SK-N-SH (cell line): ENCODE results near the gene GUCY1A1. TPM values are rescaled to one million over a fixed set of nuclear protein-coding genes. Genes with fewer than 3 reads are reported as not detected.

Experiments used
- CTCF ChIA-PET: fragments of 300-600, 350-600 bp; formaldehyde crosslinking; extraction: SDS; loops from one replicate; lab custom pipeline; 2021; lab: Yijun Ruan, JAX
- POLR2A ChIA-PET: fragments of 350-600 bp; sonication (Branson Sonifier 250); formaldehyde crosslinking; extraction: SDS; loops from one replicate; lab custom pipeline; 2020; ENCODE audit warnings: antibody characterized with exemption, inconsistent platforms; lab: Yijun Ruan, JAX
- DNase-seq: peaks from one replicate; pipeline ENCODE4 v3.0.0; 2012
- H2AFZ ChIP-seq: fragments of 200-600 bp; sonication (generic); 2 replicates; pipeline ENCODE4 v1.8.1; 2016; ENCODE audit warnings: antibody characterized with exemption, mild to moderate bottlenecking, low read depth
- H3F3A ChIP-seq: fragments of 200-600 bp; sonication (generic); replicated peaks from 2 replicates; pipeline ENCODE3; 2016; ENCODE audit warnings: antibody characterized with exemption, mild to moderate bottlenecking; ENCODE audit not compliant: insufficient read depth
- H3K27ac ChIP-seq, 2 experiments: fragments of 200-500 bp in 1 of 2; fragments of 200-600 bp in 1 of 2; sonication (Bioruptor generic) in 1 of 2; sonication (generic), shearing (Covaris generic) in 1 of 2; 2 replicates each; pipeline versions ENCODE4 v1.5.1 to v1.6.1; 2014 to 2016; ENCODE audit warnings: low read depth in 2 of 2, inconsistent platforms in 1 of 2, low read length in 1 of 2, mild to moderate bottlenecking in 1 of 2, mixed read lengths in 1 of 2
- H3K27me3 ChIP-seq: fragments of 200-600 bp; sonication (generic), shearing (Covaris generic); 2 replicates; pipeline ENCODE4 v1.6.1; 2016; ENCODE audit warnings: mixed run types; ENCODE audit not compliant: insufficient read depth
- H3K36me3 ChIP-seq, 2 experiments: fragments of 200-500 bp in 1 of 2; fragments of 200-600 bp in 1 of 2; sonication (Bioruptor generic) in 1 of 2; sonication (generic) in 1 of 2; replicated peaks in 1 of 2; 2 replicates each; pipeline versions ENCODE3 to v1.5.1; 2014 to 2016; ENCODE audit warnings: low read length in 1 of 2, mild to moderate bottlenecking in 1 of 2; ENCODE audit not compliant: insufficient read depth in 2 of 2, control insufficient read depth in 1 of 2
- H3K4me1 ChIP-seq, 2 experiments: fragments of 200-500 bp in 1 of 2; fragments of 200-600 bp in 1 of 2; sonication (Bioruptor generic) in 1 of 2; sonication (generic), shearing (Covaris generic) in 1 of 2; 2 replicates each; pipeline versions ENCODE4 v1.5.1 to v1.6.1; 2014 to 2016; ENCODE audit warnings: low read depth in 1 of 2, low read length in 1 of 2, mixed run types in 1 of 2; ENCODE audit not compliant: insufficient read depth in 2 of 2, control insufficient read depth in 1 of 2
- H3K4me2 ChIP-seq: fragments of 200-600 bp; sonication (generic), shearing (Covaris generic); 2 replicates; pipeline ENCODE4 v1.6.1; 2017; ENCODE audit warnings: mixed run types
- H3K4me3 ChIP-seq, 2 experiments: fragments of 200-500 bp in 1 of 2; fragments of 200-600 bp in 1 of 2; sonication (Bioruptor generic) in 1 of 2; sonication (generic), shearing (Covaris generic) in 1 of 2; 2 replicates each; pipeline versions ENCODE4 v1.5.1 to v1.8.1; 2014 to 2016; ENCODE audit warnings: low read depth in 2 of 2, inconsistent platforms in 1 of 2, low read length in 1 of 2, mild to moderate bottlenecking in 1 of 2, mixed read lengths in 1 of 2, moderate library complexity in 1 of 2
- H3K79me2 ChIP-seq: fragments of 200-600 bp; sonication (generic); 2 replicates; pipeline ENCODE4 v1.8.1; 2017; ENCODE audit warnings: mild to moderate bottlenecking; ENCODE audit not compliant: insufficient read depth
- H3K9ac ChIP-seq: fragments of 200-600 bp; sonication (generic); 2 replicates; pipeline ENCODE4 v1.6.1; 2017; ENCODE audit warnings: mixed run types
- H3K9me2 ChIP-seq: fragments of 200-600 bp; sonication (generic); 2 replicates; pipeline ENCODE4 v1.6.1; 2017; ENCODE audit warnings: mixed run types
- H3K9me3 ChIP-seq: fragments of 200-600 bp; sonication (generic); 2 replicates; pipeline ENCODE4 v1.6.1; 2017; ENCODE audit warnings: mixed run types, mild to moderate bottlenecking, moderate library complexity
- H4K20me1 ChIP-seq: fragments of 200-600 bp; sonication (generic); 2 replicates; pipeline ENCODE4 v1.6.1; 2017; ENCODE audit warnings: mild to moderate bottlenecking, mixed run types; ENCODE audit not compliant: insufficient read depth
- CHD2 ChIP-seq: fragments of 150-350 bp; IDR thresholded peaks from 2 replicates; pipeline ENCODE4 v1.6.1; 2018; ENCODE audit warnings: low read length; ENCODE audit not compliant: partially characterized antibody
- ELF1 ChIP-seq: IDR thresholded peaks from 2 replicates; pipeline ENCODE4 v1.4.0; 2012
- EP300 ChIP-seq, 2 experiments: IDR thresholded peaks; 2 replicates each; pipeline versions ENCODE4 v1.4.0 to v1.6.1; 2012; ENCODE audit warnings: borderline replicate concordance in 1 of 2, low read depth in 1 of 2, low read length in 1 of 2
- EZH2phosphoT487 ChIP-seq: fragments of 200-600 bp; sonication (generic); IDR thresholded peaks from 2 replicates; pipeline ENCODE4 v1.6.1; 2017; ENCODE audit warnings: low read depth, mixed run types, mild to moderate bottlenecking, antibody characterized with exemption, moderate library complexity, borderline replicate concordance
- FOSL2 ChIP-seq: IDR thresholded peaks from 2 replicates; pipeline ENCODE4 v1.4.0; 2012; ENCODE audit warnings: low read depth, mild to moderate bottlenecking, moderate library complexity, borderline replicate concordance
- GABPA ChIP-seq: IDR thresholded peaks from 2 replicates; pipeline ENCODE4 v1.4.0; 2012; ENCODE audit warnings: low read depth, mild to moderate bottlenecking
- GATA2 ChIP-seq: sonication (generic); formaldehyde crosslinking; IDR thresholded peaks from 2 replicates; pipeline ENCODE4 v1.5.0; 2020; ENCODE audit warnings: mild to moderate bottlenecking, missing genetic modification reagents
- MEF2A ChIP-seq: IDR thresholded peaks from 2 replicates; pipeline ENCODE4 v1.4.0; 2012; ENCODE audit warnings: low read depth, borderline replicate concordance
- MXI1 ChIP-seq: IDR thresholded peaks from 2 replicates; pipeline ENCODE4 v1.6.1; 2012; ENCODE audit warnings: mild to moderate bottlenecking, low read depth, low read length, improper control_type of control experiment
- NFIC ChIP-seq: IDR thresholded peaks from 2 replicates; pipeline ENCODE4 v1.4.0; 2012; ENCODE audit warnings: borderline replicate concordance
- NRF1 ChIP-seq: IDR thresholded peaks from 2 replicates; pipeline ENCODE4 v1.6.1; 2012; ENCODE audit warnings: low read depth, mild to moderate bottlenecking, low read length
- POLR2AphosphoS5 ChIP-seq: IDR thresholded peaks from 2 replicates; pipeline ENCODE4 v1.6.1; 2012; ENCODE audit warnings: low read depth, low read length
- RAD21 ChIP-seq: IDR thresholded peaks from 2 replicates; pipeline ENCODE4 v1.6.1; 2012; ENCODE audit warnings: mild to moderate bottlenecking, low read length
- RFX5 ChIP-seq: IDR thresholded peaks from 2 replicates; pipeline ENCODE4 v1.6.1; 2012; ENCODE audit warnings: mild to moderate bottlenecking, improper control_type of control experiment, low read length
- RXRA ChIP-seq: IDR thresholded peaks from 2 replicates; pipeline ENCODE4 v1.4.0; 2012; ENCODE audit warnings: low read depth, mild to moderate bottlenecking, borderline replicate concordance
- SMC3 ChIP-seq: IDR thresholded peaks from 2 replicates; pipeline ENCODE4 v1.6.1; 2012; ENCODE audit warnings: low read depth, low read length, improper control_type of control experiment
- TAF1 ChIP-seq: IDR thresholded peaks from 2 replicates; pipeline ENCODE4 v1.6.1; 2012; ENCODE audit warnings: low read depth, mild to moderate bottlenecking, low read length, moderate library complexity, borderline replicate concordance
- WGBS: methylation state at CpG from one replicate; pipeline ENCODE4 v1.1.6; 2017; ENCODE audit warnings: low lambda C conversion rate; 5-methylcytosine and 5-hydroxymethylcytosine counted together
- polyA plus RNA-seq, 3 experiments: library from polyadenylated mRNA; depleted of rRNA; stranded (reverse); fragments of >200 nt; gene quantifications; 2 replicates each; pipeline ENCODE4 v1.2.3, GENCODE V29; 2012
- TF ChIP-seq, protein P1 (sequence below): fragments of 150-350 bp; IDR thresholded peaks from 2 replicates; pipeline ENCODE4 v1.6.1; 2016; ENCODE audit warnings: mild to moderate bottlenecking, low read depth, low read length
- TF ChIP-seq, protein P2 (sequence below): IDR thresholded peaks from 2 replicates; pipeline ENCODE4 v1.4.0; 2012; ENCODE audit warnings: low read depth, borderline replicate concordance
- TF ChIP-seq, protein P3 (sequence below): fragments of 150-350 bp; IDR thresholded peaks from 2 replicates; pipeline ENCODE4 v1.6.1; 2017; ENCODE audit warnings: antibody characterized with exemption, low read length, low read depth, borderline replicate concordance

The GUCY1A1 gene
- polyA plus RNA-seq, 1 of the 3 experiments (the other 2 are of a cell fraction), result 0.03 TPM

GRCh38 chr4:155701827-155702226 lies 35.2 kb downstream of the GUCY1A1 start:
- no peaks in the 10 kb centered on the region for H3K79me2 ChIP-seq
- H2AFZ ChIP-seq, result no peak overlapping the region
- 46% methylated on average over 2 of the region's 2 CpGs for WGBS
- no peaks in the 10 kb centered on the region for H3F3A ChIP-seq
- no peak overlapping the region for H3K9ac ChIP-seq
- no peaks in the 10 kb centered on the region for H3K9me3 ChIP-seq
- H3K27ac ChIP-seq, result no peak overlapping the region
- DNase-seq, result no peak
- no peaks in the 10 kb centered on the region; a peak in 1 of 4 replicates for H3K4me1 ChIP-seq
- H3K9me2 ChIP-seq, result no peaks in the 10 kb centered on the region
- H3K27me3 ChIP-seq, result no peaks in the 10 kb centered on the region
- H3K4me2 ChIP-seq, result no peak overlapping the region
- no peaks in the 10 kb centered on the region for H4K20me1 ChIP-seq
- H3K4me3 ChIP-seq, result no peak overlapping the region
- ChIA-PET CTCF (no interaction called here), POLR2A (no interaction called here)
- no peak for TF ChIP-seq NRF1
- TF ChIP-seq EP300 (IDR thresholded peaks at IDR 0.05; ENCODE audit: borderline replicate concordance in 1 of 2, low read depth in 1 of 2, low read length in 1 of 2), result no peak
- no peak for TF ChIP-seq SMC3
- no peak for TF ChIP-seq FOSL2
- no peak for TF ChIP-seq TAF1
- TF ChIP-seq, protein P1, sequence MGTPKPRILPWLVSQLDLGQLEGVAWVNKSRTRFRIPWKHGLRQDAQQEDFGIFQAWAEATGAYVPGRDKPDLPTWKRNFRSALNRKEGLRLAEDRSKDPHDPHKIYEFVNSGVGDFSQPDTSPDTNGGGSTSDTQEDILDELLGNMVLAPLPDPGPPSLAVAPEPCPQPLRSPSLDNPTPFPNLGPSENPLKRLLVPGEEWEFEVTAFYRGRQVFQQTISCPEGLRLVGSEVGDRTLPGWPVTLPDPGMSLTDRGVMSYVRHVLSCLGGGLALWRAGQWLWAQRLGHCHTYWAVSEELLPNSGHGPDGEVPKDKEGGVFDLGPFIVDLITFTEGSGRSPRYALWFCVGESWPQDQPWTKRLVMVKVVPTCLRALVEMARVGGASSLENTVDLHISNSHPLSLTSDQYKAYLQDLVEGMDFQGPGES, result no peak
- no peak for TF ChIP-seq POLR2AphosphoS5
- TF ChIP-seq CHD2, result no peak
- no peak for TF ChIP-seq RAD21
- TF ChIP-seq, protein P2, sequence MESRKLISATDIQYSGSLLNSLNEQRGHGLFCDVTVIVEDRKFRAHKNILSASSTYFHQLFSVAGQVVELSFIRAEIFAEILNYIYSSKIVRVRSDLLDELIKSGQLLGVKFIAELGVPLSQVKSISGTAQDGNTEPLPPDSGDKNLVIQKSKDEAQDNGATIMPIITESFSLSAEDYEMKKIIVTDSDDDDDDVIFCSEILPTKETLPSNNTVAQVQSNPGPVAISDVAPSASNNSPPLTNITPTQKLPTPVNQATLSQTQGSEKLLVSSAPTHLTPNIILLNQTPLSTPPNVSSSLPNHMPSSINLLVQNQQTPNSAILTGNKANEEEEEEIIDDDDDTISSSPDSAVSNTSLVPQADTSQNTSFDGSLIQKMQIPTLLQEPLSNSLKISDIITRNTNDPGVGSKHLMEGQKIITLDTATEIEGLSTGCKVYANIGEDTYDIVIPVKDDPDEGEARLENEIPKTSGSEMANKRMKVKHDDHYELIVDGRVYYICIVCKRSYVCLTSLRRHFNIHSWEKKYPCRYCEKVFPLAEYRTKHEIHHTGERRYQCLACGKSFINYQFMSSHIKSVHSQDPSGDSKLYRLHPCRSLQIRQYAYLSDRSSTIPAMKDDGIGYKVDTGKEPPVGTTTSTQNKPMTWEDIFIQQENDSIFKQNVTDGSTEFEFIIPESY, result no peak
- TF ChIP-seq RFX5, result no peak
- no peak for TF ChIP-seq GATA2 (CRISPR knock-in tag)
- TF ChIP-seq ELF1, result no peak
- TF ChIP-seq, protein P3, sequence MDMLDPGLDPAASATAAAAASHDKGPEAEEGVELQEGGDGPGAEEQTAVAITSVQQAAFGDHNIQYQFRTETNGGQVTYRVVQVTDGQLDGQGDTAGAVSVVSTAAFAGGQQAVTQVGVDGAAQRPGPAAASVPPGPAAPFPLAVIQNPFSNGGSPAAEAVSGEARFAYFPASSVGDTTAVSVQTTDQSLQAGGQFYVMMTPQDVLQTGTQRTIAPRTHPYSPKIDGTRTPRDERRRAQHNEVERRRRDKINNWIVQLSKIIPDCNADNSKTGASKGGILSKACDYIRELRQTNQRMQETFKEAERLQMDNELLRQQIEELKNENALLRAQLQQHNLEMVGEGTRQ, result no peak
- no peak for TF ChIP-seq NFIC
- no peak for TF ChIP-seq MEF2A
- TF ChIP-seq GABPA, result no peak
- TF ChIP-seq EZH2phosphoT487, result no peak
- no peak for TF ChIP-seq MXI1
- no peak for TF ChIP-seq RXRA
- no peaks in the 10 kb centered on the region for H3K36me3 ChIP-seq
